H1 (cell line): Measurements from ENCODE around the gene SMAP1. TPM values are rescaled to one million over a fixed set of nuclear protein-coding genes. Genes with fewer than 3 reads are reported as not detected.

Experiments
- CTCF ChIA-PET: fragments of 300-600 bp; sonication (Branson Sonifier 250); formaldehyde crosslinking; loops from one replicate; lab custom pipeline; 2021; ENCODE audit not compliant: partially characterized antibody; lab: Charles Lee
- POLR2A ChIA-PET: fragments of 300-600 bp; sonication (Branson Sonifier 250); formaldehyde crosslinking; loops from one replicate; lab custom pipeline; 2021; ENCODE audit warnings: inconsistent platforms; ENCODE audit not compliant: partially characterized antibody; lab: Charles Lee
- DNase-seq, 2 experiments: peaks; one replicate each; pipeline versions ENCODE4 v3.0.0 to v3.0.0-alpha.2; 2010 to 2022; ENCODE audit warnings: low spot score in 2 of 2, low read depth in 1 of 2, mixed read lengths in 1 of 2
- FAIRE-seq: peaks from 2 replicates; lab custom pipeline; 2011; peaks lifted over from hg19 to GRCh38; lab: Jason Lieb, UNC
- H2AFZ ChIP-seq: 2 replicates; pipeline ENCODE4 v1.8.1; 2012; ENCODE audit warnings: low read length, inconsistent platforms
- H2AK5ac ChIP-seq: 2 replicates; pipeline ENCODE4 v1.6.1; 2013; ENCODE audit warnings: low read depth, low read length
- H2BK120ac ChIP-seq: replicated peaks from 2 replicates; pipeline ENCODE3; 2013; ENCODE audit warnings: low read depth, low read length, inconsistent platforms
- H2BK12ac ChIP-seq: 2 replicates; pipeline ENCODE4 v1.6.1; 2013; ENCODE audit warnings: low read depth, low read length
- H2BK15ac ChIP-seq: 2 replicates; pipeline ENCODE4 v1.6.1; 2013; ENCODE audit warnings: low read length
- H2BK20ac ChIP-seq: 2 replicates; pipeline ENCODE4 v1.6.1; 2013; ENCODE audit warnings: low read length
- H2BK5ac ChIP-seq: 2 replicates; pipeline ENCODE4 v1.6.1; 2013; ENCODE audit warnings: low read depth, low read length
- H3K14ac ChIP-seq: 2 replicates; pipeline ENCODE4 v1.6.1; 2013; ENCODE audit warnings: inconsistent platforms; ENCODE audit not compliant: insufficient read length
- H3K18ac ChIP-seq: 2 replicates; pipeline ENCODE4 v1.6.1; 2013; ENCODE audit warnings: low read length; ENCODE audit errors: extremely low read depth
- H3K23ac ChIP-seq: 2 replicates; pipeline ENCODE4 v1.6.1; 2013; ENCODE audit warnings: inconsistent platforms; ENCODE audit not compliant: insufficient read length
- H3K23me2 ChIP-seq: 2 replicates; pipeline ENCODE4 v1.6.1; 2013; ENCODE audit warnings: low read depth, low read length
- H3K27ac ChIP-seq: 2 replicates; pipeline ENCODE4 v1.6.1; 2011; ENCODE audit warnings: low read depth, low read length, inconsistent platforms
- H3K27me3 ChIP-seq, 4 experiments: replicated peaks in 1 of 4; 1 replicate in 1 of 4; 2 replicates in 3 of 4; pipeline versions ENCODE4 v1.6.1 to v1.8.1; 2011 to 2013; ENCODE audit warnings: low read length in 3 of 4, mild to moderate bottlenecking in 3 of 4, inconsistent platforms in 2 of 4, mixed read lengths in 2 of 4, moderate library complexity in 1 of 4; ENCODE audit not compliant: control insufficient read depth in 3 of 4, insufficient read depth in 3 of 4; ENCODE audit errors: extremely low read depth in 1 of 4
- H3K36me3 ChIP-seq, 4 experiments: 2 replicates each; pipeline versions ENCODE4 v1.6.1 to v1.8.1; 2011 to 2013; ENCODE audit warnings: mild to moderate bottlenecking in 4 of 4, low read length in 3 of 4, moderate library complexity in 2 of 4, control low read depth in 1 of 4, inconsistent platforms in 1 of 4; ENCODE audit not compliant: insufficient read depth in 4 of 4, control insufficient read depth in 2 of 4
- H3K4ac ChIP-seq: replicated peaks from 2 replicates; pipeline ENCODE3; 2013; ENCODE audit warnings: low read length, low read depth, mixed read lengths, inconsistent platforms; ENCODE audit not compliant: insufficient read length
- H3K4me1 ChIP-seq, 4 experiments: replicated peaks in 1 of 4; 1 replicate in 1 of 4; 2 replicates in 3 of 4; pipeline versions ENCODE4 v1.6.1 to v1.8.1; 2011 to 2013; ENCODE audit warnings: low read length in 3 of 4, inconsistent platforms in 2 of 4, mixed read lengths in 1 of 4; ENCODE audit not compliant: insufficient read depth in 4 of 4, control insufficient read depth in 3 of 4
- H3K4me2 ChIP-seq, 2 experiments: 2 replicates each; pipeline versions ENCODE4 v1.6.1 to v1.8.1; 2011 to 2013; ENCODE audit warnings: low read depth in 2 of 2, low read length in 2 of 2, control low read depth in 1 of 2, inconsistent platforms in 1 of 2, mild to moderate bottlenecking in 1 of 2; ENCODE audit not compliant: insufficient read depth in 1 of 2
- H3K4me3 ChIP-seq, 4 experiments: fragments of 200-600, 300-600 bp in 1 of 4; sonication (generic), shearing (Covaris generic), sonication (Bioruptor Twin) in 1 of 4; 2 replicates each; pipeline versions ENCODE4 v1.5.1 to v1.8.1; 2011 to 2016; ENCODE audit warnings: low read length in 4 of 4, low read depth in 3 of 4, control low read depth in 2 of 4, inconsistent platforms in 2 of 4, mild to moderate bottlenecking in 2 of 4, mixed read lengths in 1 of 4, moderate library complexity in 1 of 4; ENCODE audit not compliant: insufficient read depth in 2 of 4; ENCODE audit errors: extremely low read depth in 1 of 4
- H3K56ac ChIP-seq: replicated peaks from 2 replicates; pipeline ENCODE3; 2013; ENCODE audit warnings: low read depth, mild to moderate bottlenecking, mixed read lengths, low read length, inconsistent platforms; ENCODE audit not compliant: insufficient read length
- H3K79me1 ChIP-seq: 2 replicates; pipeline ENCODE4 v1.6.1; 2013; ENCODE audit warnings: low read depth, low read length, control low read depth
- H3K79me2 ChIP-seq, 2 experiments: 2 replicates each; pipeline versions ENCODE4 v1.6.1 to v1.8.1; 2012 to 2013; ENCODE audit warnings: low read length in 2 of 2, mild to moderate bottlenecking in 2 of 2, inconsistent platforms in 1 of 2; ENCODE audit not compliant: insufficient read depth in 2 of 2, control insufficient read depth in 1 of 2
- H3K9ac ChIP-seq, 4 experiments: replicated peaks in 1 of 4; 1 replicate in 1 of 4; 2 replicates in 3 of 4; pipeline versions ENCODE4 v1.6.1 to v1.8.1; 2011 to 2013; ENCODE audit warnings: low read depth in 3 of 4, low read length in 3 of 4, control low read depth in 2 of 4, mild to moderate bottlenecking in 2 of 4, moderate library complexity in 2 of 4, inconsistent platforms in 1 of 4; ENCODE audit errors: extremely low read depth in 1 of 4
- H3K9me3 ChIP-seq, 2 experiments: 2 replicates each; pipeline versions ENCODE4 v1.6.1 to v1.8.1; 2012 to 2013; ENCODE audit warnings: mild to moderate bottlenecking in 2 of 2, moderate library complexity in 2 of 2, control low read depth in 1 of 2, inconsistent platforms in 1 of 2, low read depth in 1 of 2, low read length in 1 of 2, mixed read lengths in 1 of 2; ENCODE audit not compliant: insufficient read depth in 2 of 2
- H4K20me1 ChIP-seq, 2 experiments: replicated peaks in 1 of 2; 2 replicates each; pipeline versions ENCODE3 to v1.8.1; 2011 to 2013; ENCODE audit warnings: inconsistent platforms in 2 of 2, low read length in 2 of 2, mild to moderate bottlenecking in 1 of 2; ENCODE audit not compliant: insufficient read depth in 2 of 2, control insufficient read depth in 1 of 2
- H4K5ac ChIP-seq: 2 replicates; pipeline ENCODE4 v1.6.1; 2013; ENCODE audit warnings: low read length, low read depth, mixed read lengths, inconsistent platforms; ENCODE audit not compliant: insufficient read length
- H4K8ac ChIP-seq: 2 replicates; pipeline ENCODE4 v1.8.0; 2013; ENCODE audit warnings: mild to moderate bottlenecking, moderate library complexity, low read length, inconsistent platforms; ENCODE audit not compliant: insufficient read depth; ENCODE audit errors: extremely low read depth
- H4K91ac ChIP-seq: replicated peaks from 2 replicates; pipeline ENCODE3; 2013; ENCODE audit warnings: low read length, mixed read lengths, inconsistent platforms; ENCODE audit not compliant: insufficient read length
- GABPA ChIP-seq: IDR thresholded peaks from 2 replicates; pipeline ENCODE4 v1.6.1; 2011; ENCODE audit warnings: mild to moderate bottlenecking, low read length, moderate library complexity, borderline replicate concordance; ENCODE audit not compliant: insufficient read depth
- RNF2 ChIP-seq: fragments of 200-900, 300-1000 bp; sonication (generic); IDR thresholded peaks from 2 replicates; pipeline ENCODE4 v1.7.1; 2016; ENCODE audit warnings: borderline replicate concordance, low read depth, mild to moderate bottlenecking, antibody characterized with exemption, low read length; ENCODE audit not compliant: poor library complexity, severe bottlenecking; ENCODE audit errors: missing control alignments
- SP1 ChIP-seq: IDR thresholded peaks from 2 replicates; pipeline ENCODE4 v1.6.1; 2011; ENCODE audit warnings: low read depth, low read length
- SP4 ChIP-seq: IDR thresholded peaks from 2 replicates; pipeline ENCODE4 v1.6.1; 2012; ENCODE audit warnings: low read length, inconsistent platforms
- SRF ChIP-seq: IDR thresholded peaks from 2 replicates; pipeline ENCODE4 v1.6.1; 2011; ENCODE audit warnings: mild to moderate bottlenecking, low read depth, low read length, moderate library complexity
- SUZ12 ChIP-seq: fragments of 200-600 bp; sonication (generic); IDR thresholded peaks from 2 replicates; pipeline ENCODE4 v1.6.1; 2012; ENCODE audit warnings: mild to moderate bottlenecking, inconsistent platforms, low read length, moderate library complexity, mixed read lengths
- TBP ChIP-seq: IDR thresholded peaks from 2 replicates; pipeline ENCODE4 v1.6.1; 2011; ENCODE audit warnings: low read depth, low read length, improper control_type of control experiment
- WGBS, 2 experiments: shearing (Covaris generic) in 1 of 2; methylation state at CpG; one replicate each; pipeline versions ENCODE4 v1.1.6 to v1.1.7; 2013 to 2015; ENCODE audit warnings: low lambda C conversion rate in 2 of 2, mixed read lengths in 2 of 2, inconsistent platforms in 1 of 2, low coverage in 1 of 2, missing lambda C conversion rate in 1 of 2; ENCODE audit not compliant: insufficient replicate concordance in 2 of 2, insufficient coverage in 1 of 2, insufficient read length in 1 of 2; ENCODE audit errors: extremely low coverage in 1 of 2, missing lambda C conversion rate in 1 of 2; 5-methylcytosine and 5-hydroxymethylcytosine counted together
- polyA plus RNA-seq, 7 experiments: library from polyadenylated mRNA; depleted of rRNA in 3 of 7; stranded (reverse) in 5 of 7; unstranded in 2 of 7; fragments of >200 nt in 5 of 7; fragments of 200-250 nt in 2 of 7; gene quantifications; 1 replicate in 5 of 7; 2 replicates in 1 of 7; 4 replicates in 1 of 7; pipeline versions ENCODE4 v1.2.1 to v1.2.3, GENCODE V29; 2011 to 2013; ENCODE audit warnings: missing spikeins in 2 of 7, mixed read lengths in 2 of 7
- total RNA-seq: library from RNA; stranded (reverse); fragmentation: NEBNext Ultra II Directional; extraction: Animal tissue kit (Norgen Biotek cat#: 25700); gene quantifications from 2 replicates; pipeline ENCODE4 v1.2.1, GENCODE V29; 2021

The SMAP1 gene
- total and polyA plus RNA-seq, 2 of the 8 experiments (the other 6 are each of a cell fraction or from before 2014, with no cell fraction given), result 18.8 to 32.4 TPM

DNA sequence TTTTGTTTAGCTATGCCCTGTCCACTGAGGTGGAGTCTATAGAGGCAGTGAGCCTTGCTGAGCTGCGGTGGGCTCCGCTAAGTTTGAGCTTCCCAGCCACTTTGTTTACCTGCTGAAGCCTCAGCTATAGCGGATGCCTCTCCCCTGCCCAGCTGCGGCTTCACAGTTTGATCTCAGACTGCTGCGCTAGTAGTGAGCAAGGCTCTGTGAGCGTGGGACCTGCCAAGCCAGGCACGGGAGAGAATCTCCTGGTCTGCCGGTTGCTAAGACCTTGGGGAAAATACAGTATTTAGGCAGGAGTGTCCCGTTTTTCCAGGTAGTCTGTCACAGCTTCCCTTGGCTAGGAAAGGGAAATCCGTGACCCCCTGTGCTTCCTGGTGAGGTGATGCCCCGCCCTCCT lies 138.4 kb downstream of the SMAP1 start:
- DNase-seq, result no peak
- no peak overlapping the region for H3K4me2 ChIP-seq

More for the DNA sequence above, 138.4 kb downstream of the SMAP1 start:
- no peak overlapping the region for H3K56ac ChIP-seq
- H3K23ac ChIP-seq, result no peak overlapping the region
- no peak overlapping the region for H3K4me3 ChIP-seq
- no peak overlapping the region for H4K91ac ChIP-seq
- no peak overlapping the region for H2BK120ac ChIP-seq
- no peak for FAIRE-seq
- H2AFZ ChIP-seq, result no peak overlapping the region
- ChIA-PET POLR2A (interaction anchor here (0.6 kb wide), 1 partner anchor 12 kb away, joined by 3 read pairs; no protein-coding TSS in a partner anchor), CTCF (interaction anchor here (1.3 to 1.7 kb wide), 3 partner anchors 16 to 99 kb away, joined by 3 to 10 read pairs (median 4); no protein-coding TSS in a partner anchor)
- no peaks in the 10 kb centered on the region for H4K20me1 ChIP-seq
- H3K79me2 ChIP-seq, result no peaks in the 10 kb centered on the region
- H2BK12ac ChIP-seq, result no peak overlapping the region
- H3K9ac ChIP-seq, result no peak overlapping the region
- no peak overlapping the region for H3K27ac ChIP-seq
- TF ChIP-seq TBP, result no peak
- TF ChIP-seq SRF, result no peak
- no peak for TF ChIP-seq GABPA
- no peak for TF ChIP-seq SP1
- TF ChIP-seq SP4, result no peak
- no peak for TF ChIP-seq RNF2
- no peak for TF ChIP-seq SUZ12
- H3K36me3 ChIP-seq, result no peaks in the 10 kb centered on the region
- no peak overlapping the region for H4K8ac ChIP-seq
- WGBS, 2 experiments, result 99% methylated on average over 10 of the region's 11 CpGs; no CpG with 5 or more reads in 1 of the 2 experiments
- H3K27me3 ChIP-seq, result no peaks in the 10 kb centered on the region
- H2BK20ac ChIP-seq, result no peak overlapping the region
- no peaks in the 10 kb centered on the region for H3K4me1 ChIP-seq
- H3K4ac ChIP-seq, result no peak overlapping the region
- H3K18ac ChIP-seq, result no peak overlapping the region
- H3K9me3 ChIP-seq, result no peaks in the 10 kb centered on the region
- H2BK5ac ChIP-seq, result no peak overlapping the region
- H2BK15ac ChIP-seq, result no peak overlapping the region
- H3K14ac ChIP-seq, result no peak overlapping the region
- no peaks in the 10 kb centered on the region for H3K23me2 ChIP-seq
- no peak overlapping the region for H4K5ac ChIP-seq
- H2AK5ac ChIP-seq, result no peak overlapping the region
- no peaks in the 10 kb centered on the region for H3K79me1 ChIP-seq
